GM04503 (cell line): Measurements from ENCODE around the gene YWHAB.
"Not testable (repeated sequence)": the region's sequence is repeated elsewhere in the genome, so short reads cannot be mapped to it uniquely, and the experiment has no call there.

ENCODE experiments used
- DNase-seq: peaks from one replicate; pipeline ENCODE4 v3.0.0-alpha.2; 2012; ENCODE audit warnings: low read depth

YWHAB gene

GRCh38 chr20:44885392-44886265, at the start of gene YWHAB:
Gene YWHAB (plus strand): TSS chr20:44885705. CDS start chr20:44901534, 15,829 bp downstream.
- peak; percentile 79 for DNase-seq

GRCh38 chr20:44836601-44837120, 48.8 kb upstream of the YWHAB start:
- no peak for DNase-seq

- no peak for DNase-seq
These were observed 47.6 kb upstream of the YWHAB start for GRCh38 chr20:44837946-44838345.

DNA sequence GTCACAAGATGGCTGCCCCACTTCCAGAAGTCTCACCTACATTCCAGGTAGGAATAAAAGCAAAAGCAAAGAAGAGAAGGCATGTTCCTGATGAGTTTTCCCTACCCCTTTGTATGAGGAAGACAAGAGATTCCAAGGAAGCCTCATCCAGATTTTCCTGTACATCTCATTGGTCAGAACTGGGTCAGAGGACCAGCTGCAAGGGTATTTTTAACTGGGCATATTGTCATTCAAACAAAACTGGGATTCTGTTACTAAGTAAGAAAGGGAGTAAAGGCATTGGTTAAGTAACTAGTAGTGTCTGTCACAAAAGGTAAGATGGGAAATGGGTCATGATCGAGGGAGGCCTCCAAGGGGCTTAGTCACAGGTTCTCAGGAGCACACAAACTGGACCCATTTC, 47.0 kb upstream of the YWHAB start:
- DNase-seq = no peak

GRCh38 chr20:44839481-44839880, 46.0 kb upstream of the YWHAB start:
- no peak for DNase-seq

DNA sequence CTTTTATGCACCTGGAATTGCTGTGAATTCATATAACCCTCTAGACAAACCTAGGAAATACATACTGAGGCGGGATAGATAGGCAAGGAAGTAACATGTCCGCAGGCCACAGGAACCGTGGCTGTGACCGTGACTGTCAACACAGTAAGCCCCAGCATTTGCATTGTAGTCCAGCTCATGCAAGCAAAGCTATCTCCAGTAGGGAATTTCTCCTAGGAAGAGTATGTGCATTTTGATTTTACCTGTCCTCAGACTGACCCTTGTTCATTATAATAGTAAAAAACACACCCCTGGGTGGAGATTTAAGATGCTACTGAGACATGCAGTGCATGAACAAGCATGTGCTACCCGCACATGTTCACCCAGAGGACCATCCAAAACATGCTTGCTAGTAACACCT, 44.7 kb upstream of the YWHAB start:
- DNase-seq = no peak

GRCh38 chr20:44841955-44842354, 43.5 kb upstream of the YWHAB start:
- no peak for DNase-seq

GRCh38 chr20:44843876-44844275, 41.6 kb upstream of the YWHAB start:
- no peak for DNase-seq

- DNase-seq = no peak
These were observed 37.1 kb upstream of the YWHAB start for GRCh38 chr20:44848254-44849015.

DNA sequence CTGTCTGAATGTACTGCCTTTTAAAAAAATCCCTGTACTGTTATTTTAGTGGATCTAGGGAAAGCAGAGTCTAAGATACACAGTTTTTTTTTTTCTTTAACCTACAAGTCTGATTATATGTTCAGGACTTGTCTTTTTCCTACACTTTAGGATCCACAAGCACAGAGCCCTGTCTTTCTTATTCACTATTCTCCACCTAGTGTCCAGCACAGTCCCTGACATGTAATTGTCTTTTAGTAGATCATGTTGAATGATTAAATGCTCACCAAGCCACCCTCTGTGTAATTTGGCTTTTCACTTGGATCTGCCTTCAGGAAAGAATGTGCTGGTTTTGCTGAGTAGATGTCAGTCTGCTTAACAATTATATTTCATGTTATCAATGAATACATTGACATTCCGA, 35.8 kb upstream of the YWHAB start:
- DNase-seq = no peak

GRCh38 chr20:44850272-44850671, 35.2 kb upstream of the YWHAB start:
- DNase-seq = no peak

DNA sequence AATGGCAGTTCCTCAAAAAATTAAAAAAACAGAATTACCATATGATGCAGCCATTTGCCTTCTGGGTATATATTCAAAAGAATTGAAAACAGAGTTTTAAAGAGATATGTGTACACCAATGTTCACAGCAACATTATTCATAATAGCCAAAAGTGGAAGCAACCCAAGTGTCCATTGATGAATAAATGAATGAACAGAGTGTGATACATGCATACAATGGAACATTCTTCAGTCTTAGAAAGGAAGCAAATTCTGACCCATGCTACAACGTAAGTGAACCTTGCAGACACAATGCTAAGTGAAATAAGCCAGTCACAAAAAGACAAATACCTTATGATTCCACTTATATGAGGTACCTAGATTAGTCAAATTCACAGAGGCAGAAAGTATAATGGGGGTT, 34.7 kb upstream of the YWHAB start:
- no peak for DNase-seq

DNA sequence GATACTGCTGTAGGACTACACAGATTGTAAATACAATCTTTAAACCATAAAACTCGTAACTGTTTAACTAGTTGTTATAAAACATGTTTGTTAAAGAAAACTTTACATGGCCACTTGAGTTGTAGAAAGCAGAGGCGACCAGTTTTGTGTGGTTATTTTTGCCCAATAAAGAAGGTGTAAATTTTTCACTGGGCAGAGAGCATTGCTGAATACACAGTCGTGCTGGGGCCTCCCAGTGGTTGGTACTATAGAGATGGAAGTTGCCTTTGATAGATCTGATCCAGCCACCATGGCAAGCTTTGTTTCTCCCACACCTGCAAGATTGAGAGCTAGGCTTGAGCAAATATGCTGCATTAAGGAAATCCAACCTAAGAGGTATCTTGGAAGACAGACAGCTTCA, 34.0 kb upstream of the YWHAB start:
- no peak for DNase-seq

DNA sequence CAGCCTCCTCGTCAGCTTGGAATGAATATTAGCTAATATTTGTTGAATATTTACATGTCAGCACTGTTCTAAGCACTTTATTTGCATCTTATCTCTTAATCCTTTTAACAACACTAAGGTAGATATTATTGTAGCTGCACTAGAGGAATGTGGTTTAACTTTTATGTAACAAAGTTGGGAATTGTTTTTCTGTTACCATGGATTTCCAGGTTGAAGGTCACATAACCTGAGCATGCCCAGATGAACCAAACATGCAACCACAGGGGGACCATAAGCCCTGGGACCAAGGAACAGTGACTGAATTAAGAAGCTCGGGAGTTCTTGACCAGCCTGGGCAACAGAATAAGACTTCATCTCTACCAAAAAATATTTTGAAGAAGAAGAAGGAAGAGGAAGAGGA, 29.1 kb upstream of the YWHAB start:
- no peak for DNase-seq

DNA sequence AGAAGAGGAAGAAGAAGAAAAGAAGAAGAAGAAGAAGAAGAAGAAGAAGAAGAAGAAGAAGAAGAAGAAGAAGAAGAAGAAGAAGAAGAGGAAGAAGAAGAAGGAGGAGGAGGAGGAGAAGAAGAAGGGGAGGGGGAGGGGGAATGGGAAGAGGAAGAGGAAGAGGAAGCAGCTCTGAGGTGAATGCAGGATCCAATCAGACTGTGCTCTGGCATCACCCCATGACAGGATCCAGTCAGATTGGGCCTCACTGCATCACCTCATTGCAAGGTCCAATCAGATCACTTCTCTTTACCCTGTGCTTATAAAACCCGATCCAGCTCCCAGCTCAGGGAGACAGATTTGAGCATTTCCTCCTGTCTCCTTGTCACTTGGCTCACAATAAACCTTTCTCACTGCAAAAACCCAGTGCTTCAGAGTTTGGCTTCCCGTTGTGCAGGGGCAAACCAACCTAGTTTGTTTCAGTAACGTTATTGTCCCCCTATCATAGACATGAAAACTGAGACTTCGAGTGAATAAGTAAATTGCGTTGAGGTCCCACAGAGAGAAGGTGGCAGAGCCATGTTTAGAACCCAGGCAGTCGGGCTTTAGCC, 28.6 kb upstream of the YWHAB start:
- DNase-seq = no peak

DNA sequence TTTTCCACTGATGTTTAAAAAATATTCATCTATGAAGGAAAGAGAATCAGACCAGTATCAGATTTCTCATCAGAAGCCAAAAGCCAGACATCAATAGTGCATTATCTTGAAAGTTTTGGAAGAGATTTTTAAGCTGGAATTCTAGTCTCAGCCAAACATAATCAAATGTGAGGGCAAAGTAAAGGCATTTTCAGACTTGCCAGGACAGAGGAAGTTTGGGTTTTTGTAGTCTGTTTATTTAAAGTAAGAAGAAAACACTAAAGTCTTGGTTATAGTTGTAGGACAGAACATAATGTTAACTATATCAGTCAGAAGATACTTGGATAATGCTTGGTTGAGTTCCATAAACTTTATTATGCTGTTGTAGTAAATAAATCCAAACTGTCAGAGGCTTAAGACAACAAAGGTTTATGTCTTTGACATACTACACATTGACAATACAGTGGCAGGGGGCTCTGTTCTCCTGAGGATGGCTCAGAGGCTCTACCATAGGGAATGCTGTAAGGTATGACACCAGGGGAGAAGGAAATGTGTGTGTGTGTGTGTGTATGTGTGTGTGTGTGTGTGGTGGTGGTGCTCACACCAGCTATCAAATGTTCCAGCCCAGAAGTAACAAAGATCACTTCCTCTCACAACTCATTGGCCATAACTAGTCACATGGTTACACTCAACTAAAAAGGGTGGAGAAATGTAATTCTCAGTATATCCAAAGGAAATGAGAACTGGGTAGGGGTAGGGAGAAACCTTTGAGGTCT, 26.7 kb upstream of the YWHAB start:
- no peak for DNase-seq

DNA sequence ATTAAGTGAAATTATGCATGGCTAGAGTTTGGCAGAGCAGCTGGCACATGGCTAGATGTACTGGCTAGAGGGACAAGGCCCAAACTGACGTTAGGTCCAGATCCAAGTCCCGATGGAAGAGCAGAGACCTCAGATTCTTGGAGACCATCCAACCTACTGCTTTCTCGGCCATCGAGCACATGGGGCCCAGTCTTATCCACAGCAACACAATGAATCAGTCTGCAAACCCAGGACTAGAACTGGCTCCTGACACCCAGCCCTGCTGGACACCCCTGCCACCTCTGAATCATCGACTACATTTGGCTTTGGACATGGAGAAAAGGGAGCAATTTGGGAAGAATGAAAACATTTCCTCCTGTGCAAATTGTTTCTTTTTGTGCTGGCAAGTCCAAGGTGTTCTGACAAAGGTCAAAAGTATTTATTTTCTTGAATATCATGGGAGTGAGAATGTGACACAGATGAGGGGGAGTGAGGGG, 23.9 kb upstream of the YWHAB start:
- peak; percentile 93 for DNase-seq

DNA sequence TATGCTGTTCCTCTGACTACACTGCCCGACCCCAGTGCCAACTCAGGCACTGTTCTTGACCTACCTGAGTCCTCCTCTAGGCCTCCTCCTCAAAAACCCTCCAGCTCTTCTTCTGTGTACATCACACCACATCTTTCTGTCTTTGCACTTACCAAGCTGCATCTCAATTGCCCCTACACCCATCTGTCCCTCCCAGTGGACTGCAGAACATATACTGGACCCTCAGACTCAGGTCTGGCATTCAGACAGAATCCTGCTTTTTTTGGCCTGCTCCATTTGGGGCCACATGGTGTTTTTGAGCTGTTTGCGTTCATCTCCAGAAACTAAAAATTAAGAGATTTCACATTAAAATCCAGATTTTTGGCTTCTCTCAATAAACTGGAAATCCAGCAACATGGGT, 23.2 kb upstream of the YWHAB start:
- DNase-seq = no peak

- DNase-seq = not testable (repeated sequence)
These were observed 22.0 kb upstream of the YWHAB start for GRCh38 chr20:44863365-44864084.

DNA sequence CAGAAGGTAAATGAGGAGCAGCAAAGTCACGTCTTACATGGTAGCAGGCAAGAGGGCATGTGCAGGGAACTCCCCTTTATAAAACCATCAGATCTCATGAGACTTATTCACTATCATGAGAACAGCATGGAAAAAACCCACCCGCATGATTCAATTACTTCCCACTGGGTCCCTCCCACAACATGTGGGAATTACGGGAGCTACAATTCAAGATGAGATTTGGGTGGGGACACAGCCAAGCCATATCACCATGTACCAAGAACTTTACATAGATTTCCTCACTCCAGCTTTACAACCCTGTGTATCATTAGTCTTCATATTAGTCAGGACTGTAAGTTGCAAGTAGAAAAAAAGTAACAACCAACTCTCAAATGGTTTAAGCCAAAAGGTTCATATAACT, 21.0 kb upstream of the YWHAB start:
- not testable (repeated sequence) for DNase-seq

GRCh38 chr20:44866703-44867335, 18.7 kb upstream of the YWHAB start:
- DNase-seq = no peak
